Stomach (tissue), 4 donors: ENCODE measurements around the gene NOXA1.

Experiments
- CTCF ChIP-seq, 7 experiments: fragments of 450-650 bp in 4 of 7; fragments of 200-600 bp in 3 of 7; sonication (generic) in 3 of 7; IDR thresholded peaks; one replicate each; pipeline ENCODE4 v1.5.1; 2016 to 2019; ENCODE audit warnings: antibody characterized with exemption in 7 of 7, control low read depth in 2 of 7, mild to moderate bottlenecking in 1 of 7
- EP300 ChIP-seq: sonication (generic); formaldehyde crosslinking; IDR thresholded peaks from one replicate; pipeline ENCODE4 v1.6.1; 2017; ENCODE audit warnings: antibody characterized with exemption
- POLR2A ChIP-seq, 4 donors: fragments of 450-650 bp; IDR thresholded peaks; one replicate each; pipeline ENCODE4 v1.6.1; 2016; ENCODE audit warnings: antibody characterized with exemption in 4 of 4, control low read depth in 2 of 4, mild to moderate bottlenecking in 1 of 4, moderate library complexity in 1 of 4
- POLR2AphosphoS5 ChIP-seq, 3 donors: sonication (generic); formaldehyde crosslinking; IDR thresholded peaks; one replicate each; pipeline ENCODE4 v1.6.1; 2016; ENCODE audit warnings: antibody characterized with exemption in 3 of 3

- TF ChIP-seq CTCF (IDR thresholded peaks at IDR 0.05) = no peak
- no peak for TF ChIP-seq POLR2A (IDR thresholded peaks at IDR 0.05)
- TF ChIP-seq POLR2AphosphoS5 (IDR thresholded peaks at IDR 0.05) = no peak
- TF ChIP-seq EP300 = no peak
These were observed 42.6 kb upstream of the NOXA1 start for GRCh38 chr9:137380606-137381005.
